Measurements from ENCODE around the gene PRR33.
"Not testable (repeated sequence)": the region's sequence is repeated elsewhere in the genome, so short reads cannot be mapped to it uniquely, and the experiment has no call there.

PRR33 gene

DNA sequence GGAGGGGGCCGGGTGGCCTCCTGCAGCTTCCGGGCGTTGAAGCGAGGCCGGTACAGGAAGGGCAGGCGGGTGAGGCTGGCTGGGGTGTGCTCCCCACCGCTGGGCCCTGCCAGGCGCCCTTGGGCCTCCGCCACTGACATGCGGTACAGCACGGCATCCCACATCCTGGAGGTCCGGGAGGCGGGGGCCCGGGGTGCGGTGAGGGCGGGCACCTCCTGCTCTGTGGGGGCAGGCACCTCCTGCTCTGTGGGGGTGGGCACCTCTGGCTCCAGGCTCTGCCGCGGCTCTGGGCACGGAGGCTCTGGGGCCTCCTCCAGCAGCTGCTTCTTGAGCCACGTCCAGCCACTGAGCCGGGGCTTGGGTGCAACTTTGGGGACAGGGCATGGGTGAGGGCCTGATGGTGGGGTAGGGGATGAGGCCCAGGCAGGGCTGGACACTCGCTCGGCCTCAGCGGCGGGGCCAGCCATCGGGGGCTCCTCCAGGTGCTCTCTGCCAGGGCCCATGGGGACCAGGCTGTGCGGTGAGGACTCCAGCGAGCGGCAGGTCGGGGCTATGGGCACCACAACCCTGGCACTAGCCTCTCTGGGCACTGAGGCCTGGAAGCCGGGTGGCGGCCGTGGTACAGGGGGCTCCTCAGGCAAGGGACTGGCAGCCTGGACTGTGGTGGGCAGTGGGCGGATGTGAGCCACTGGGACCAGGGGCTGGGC is 2.3 kb downstream of the PRR33 start:
- DNase-seq (ENCODE audit: low read depth, low spot score) = no peak

DNA sequence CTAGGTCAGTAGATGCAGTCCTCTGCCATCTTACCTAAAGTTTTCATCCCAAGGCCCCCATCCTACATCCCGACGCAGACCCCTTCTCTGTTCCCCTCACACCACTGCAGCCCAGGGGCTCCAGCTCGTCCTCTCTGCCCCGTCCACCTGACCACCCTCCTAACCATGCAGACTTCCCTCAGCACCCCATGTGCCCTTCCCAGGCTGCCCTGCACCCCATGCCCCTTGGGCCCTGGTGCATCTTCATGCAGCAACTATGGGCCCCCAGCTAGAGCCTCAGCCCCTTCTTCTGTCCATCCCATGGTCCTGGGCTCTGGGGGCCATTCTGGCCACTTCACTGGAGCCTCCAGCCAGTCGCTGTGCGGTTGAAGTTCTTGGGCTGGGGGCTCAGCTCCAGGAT is 2.9 kb downstream of the PRR33 start:
- no peak for DNase-seq (ENCODE audit: low read depth, low spot score)

DNA sequence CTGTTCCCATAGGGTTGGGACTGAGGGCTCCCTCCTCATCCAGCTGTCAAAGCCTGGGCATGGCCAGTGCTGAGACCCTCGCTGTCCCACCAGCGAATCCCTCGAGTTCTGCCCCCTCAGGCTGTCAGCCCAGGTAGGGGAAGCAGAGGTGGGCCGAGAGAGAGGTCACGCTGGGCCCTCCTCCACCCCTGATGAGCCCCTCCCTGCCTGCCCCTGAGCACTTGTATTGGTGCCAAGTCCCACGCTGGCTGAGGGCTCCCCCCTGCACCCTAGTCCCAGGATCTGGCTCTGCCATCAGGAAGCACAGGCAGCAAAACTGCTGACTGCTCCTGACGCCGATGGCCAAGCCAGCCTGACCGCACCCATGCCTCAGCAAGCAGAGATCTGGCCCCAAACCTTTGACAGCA is 3.3 kb downstream of the PRR33 start:
- no peak for DNase-seq (ENCODE audit: low read depth, low spot score)

DNA sequence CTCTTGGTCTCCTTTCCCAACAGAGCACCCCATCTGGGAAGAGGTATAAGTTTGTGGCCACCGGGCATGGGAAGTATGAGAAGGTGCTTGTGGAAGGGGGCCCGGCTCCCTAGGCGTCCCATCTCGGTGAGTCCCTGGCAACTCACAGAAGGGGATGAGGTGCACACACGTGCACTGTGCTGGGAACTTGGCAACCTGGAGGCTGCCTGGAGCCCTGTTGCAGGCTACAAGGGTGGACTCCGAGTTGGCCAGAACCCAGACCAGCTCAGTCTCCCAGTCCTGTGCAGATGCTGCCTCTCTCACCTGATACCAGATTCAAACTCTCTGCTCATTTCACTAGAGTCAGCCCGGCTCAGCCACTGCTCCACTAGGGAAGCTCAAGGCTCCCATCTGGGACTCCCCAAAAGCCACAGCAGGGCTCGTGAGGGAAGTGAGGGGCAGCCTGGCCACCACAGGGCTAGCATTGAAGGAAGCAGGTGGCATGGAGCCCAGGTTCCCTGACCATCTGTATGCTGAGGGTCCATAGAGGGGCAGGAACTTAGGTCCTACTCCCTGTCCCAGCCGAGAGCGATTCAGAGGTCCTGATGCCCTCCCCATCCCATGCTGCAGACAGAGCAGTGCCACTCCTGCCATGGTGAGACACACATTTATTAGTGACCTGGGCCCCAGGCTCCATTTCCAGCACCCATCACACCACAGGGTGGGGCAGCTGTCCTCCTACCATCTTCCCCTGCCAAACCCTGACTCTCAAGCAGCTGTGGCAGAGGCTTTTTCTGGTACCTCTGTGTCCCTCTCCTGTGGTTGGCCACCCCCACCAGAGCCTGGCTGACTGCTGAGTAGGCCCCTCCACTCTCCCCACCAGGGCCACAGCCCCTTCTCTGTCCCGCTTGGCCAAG is 4.0 kb downstream of the PRR33 start:
- DNase-seq (ENCODE audit: low read depth, low spot score) = no peak

DNA sequence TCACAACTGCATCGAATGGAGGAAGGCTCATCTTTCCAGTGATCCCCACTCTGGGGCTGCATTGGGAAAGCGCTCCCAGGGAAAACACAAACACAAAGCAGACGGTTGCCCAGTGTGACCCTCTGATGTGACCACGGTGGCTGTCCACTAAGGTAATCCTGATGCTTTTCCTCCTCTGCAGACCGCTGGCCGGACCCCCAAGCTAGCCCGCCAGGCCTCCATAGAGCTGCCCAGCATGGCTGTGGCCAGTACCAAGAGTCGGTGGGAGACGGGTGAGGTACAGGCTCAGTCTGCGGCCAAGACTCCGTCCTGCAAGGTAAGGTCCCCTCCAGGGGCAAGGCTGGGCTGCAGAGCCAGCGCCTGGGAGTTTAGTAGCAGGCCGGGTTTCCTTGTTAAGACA is 5.1 kb downstream of the PRR33 start:
- not testable (repeated sequence) for DNase-seq (ENCODE audit: low read depth, low spot score)

DNA sequence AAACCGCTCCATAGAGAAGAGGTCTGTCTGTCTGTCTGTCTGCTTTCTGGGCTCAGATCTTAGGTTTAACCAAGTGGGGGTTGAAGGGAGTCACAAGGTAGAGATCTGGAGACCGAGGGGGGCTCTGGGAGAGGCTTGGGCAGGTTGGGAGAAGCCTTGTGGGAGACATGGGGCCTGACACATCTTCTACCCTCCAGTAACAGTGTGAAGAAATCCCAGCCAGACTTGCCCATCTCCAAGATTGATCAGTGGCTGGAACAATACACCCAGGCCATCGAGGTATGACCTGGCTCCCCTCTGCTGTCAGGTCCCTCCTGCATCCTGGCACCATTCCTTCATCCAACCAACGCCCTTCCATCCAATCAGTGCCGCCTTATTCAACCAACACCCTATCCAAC is 7.4 kb downstream of the PRR33 start:
- no peak for DNase-seq (ENCODE audit: low read depth, low spot score)

DNA sequence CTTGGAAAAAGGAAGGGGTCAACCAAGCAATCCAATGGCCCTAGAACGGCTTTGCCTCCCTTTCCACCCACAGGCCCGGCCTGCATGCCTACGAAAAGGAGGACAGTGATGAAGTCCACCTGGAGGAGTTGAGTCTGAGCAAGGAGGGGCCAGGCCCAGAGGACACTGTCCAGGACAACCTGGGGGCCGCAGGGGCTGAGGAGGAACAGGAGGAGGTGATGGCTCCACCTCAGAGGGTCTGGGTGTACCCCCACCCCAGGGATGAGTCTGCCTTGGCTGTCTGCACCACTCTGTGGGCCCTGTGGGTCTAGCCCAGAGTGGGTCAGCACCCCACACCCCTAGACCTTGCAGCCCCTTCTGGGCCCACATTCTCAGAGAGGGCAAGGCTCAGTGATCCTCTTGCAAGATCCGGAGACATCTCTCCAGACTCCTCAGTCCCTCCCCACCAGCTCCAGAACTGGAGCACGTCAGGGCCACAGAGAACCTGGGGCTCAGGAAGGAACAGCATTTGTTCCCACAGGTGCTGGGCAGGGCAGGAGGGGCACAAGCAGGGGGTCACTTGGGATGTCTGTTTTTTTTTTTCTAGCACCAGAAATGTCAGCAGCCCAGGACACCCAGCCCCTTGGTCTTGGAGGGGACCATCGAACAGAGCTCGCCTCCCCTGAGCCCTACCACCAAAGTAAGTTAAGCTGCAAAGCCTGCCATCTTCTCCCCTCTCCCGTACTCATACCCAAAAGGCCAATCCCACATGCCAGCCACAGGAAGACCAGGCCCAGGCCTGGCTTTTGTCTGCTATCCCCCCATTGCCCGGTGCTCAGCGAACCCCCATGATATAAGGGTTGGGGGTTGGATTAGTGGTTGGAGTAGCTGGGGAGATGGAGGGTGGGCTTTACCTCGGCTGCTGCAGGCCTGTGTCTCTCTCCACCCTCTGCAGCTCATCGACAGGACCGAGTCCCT is 8.1 kb downstream of the PRR33 start:
- no peak for DNase-seq (ENCODE audit: low read depth, low spot score)

DNA sequence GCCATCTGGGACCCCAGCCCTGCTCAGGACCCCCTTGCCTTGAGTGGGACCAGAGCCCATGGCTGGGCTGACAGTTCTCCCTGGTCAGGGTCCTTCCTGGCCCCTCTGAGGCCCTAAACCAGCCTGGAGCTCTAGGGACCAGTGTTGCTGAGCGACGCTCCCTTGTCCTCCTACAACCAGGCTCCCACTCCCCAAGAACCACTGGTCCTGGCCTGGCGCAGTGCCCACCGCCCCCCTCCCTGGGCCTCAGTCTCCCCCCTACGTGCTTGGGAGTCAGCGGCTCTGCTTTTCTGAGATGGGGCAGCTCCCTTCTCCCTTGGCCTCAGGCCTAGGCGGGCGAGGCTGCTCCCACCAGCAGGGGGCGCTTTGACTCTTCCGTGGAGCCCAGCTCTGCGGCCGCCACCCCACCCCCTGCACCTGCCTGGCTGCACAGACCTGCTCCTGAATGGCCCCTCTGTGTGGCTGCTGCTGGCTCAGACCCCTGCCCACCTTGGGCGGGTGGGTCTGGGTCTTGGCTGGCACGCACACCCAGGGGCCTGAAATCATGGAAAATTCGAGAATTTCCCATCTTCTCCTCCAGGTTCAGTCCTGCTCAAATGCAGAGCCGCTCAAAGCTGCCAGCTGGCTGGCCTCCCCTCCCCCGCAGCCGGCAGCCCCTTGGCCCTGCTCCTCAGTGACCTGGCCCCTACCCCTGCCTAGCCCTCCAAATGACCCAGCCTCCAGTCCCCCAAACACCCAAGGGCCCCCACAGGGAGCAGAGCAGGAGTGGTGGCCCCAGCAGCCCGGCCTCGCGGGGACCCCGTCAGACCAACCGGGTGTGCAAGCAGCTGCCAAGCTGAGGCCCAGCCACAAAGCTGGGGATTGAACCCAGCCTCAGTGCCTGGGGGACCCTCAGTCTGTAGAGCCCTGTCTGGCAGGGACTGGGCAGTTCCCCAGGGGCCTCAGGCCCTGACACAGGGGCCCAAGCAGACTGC is 9.1 kb downstream of the PRR33 start:
- DNase-seq (ENCODE audit: low read depth, low spot score) = peak; percentile 51

DNA sequence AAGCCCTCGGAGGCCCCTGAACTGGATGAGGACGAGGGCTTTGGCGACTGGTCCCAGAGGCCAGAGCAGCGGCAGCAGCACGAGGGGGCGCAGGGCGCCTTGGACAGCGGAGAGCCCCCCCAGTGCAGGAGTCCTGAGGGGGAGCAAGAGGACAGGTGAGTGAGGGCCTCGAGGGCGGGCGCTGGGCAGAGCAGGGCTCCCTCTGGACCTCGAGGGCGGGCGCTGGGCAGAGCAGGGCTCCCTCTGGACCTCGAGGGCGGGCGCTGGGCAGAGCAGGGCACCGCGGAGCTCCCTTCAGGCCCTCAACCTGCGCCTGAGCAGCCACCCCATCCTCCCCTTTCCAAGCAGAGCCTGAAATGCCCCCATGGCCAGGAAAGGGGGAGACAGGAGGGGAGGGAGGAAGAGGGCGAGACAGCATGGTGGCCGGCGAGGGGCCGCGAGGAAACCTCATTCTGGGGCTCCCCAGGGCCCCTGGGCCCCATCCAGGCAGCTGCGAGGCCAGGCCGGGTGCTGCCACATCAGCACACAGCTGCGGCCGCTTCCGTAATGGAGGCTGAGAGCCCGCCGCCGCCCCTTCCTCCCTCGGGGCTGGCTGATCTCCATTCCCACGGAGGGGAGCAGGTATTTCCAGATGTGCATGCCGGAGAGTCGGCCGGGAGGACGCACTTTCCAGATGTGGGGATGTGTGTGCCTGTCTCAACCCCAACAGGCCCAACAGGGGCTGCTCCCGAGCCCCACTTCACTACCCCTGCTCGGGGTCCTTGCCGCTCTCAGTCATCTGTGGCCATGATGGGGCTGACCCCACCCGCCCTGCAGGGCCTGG is 10.0 kb downstream of the PRR33 start:
- DNase-seq (ENCODE audit: low read depth, low spot score) = no peak

DNA sequence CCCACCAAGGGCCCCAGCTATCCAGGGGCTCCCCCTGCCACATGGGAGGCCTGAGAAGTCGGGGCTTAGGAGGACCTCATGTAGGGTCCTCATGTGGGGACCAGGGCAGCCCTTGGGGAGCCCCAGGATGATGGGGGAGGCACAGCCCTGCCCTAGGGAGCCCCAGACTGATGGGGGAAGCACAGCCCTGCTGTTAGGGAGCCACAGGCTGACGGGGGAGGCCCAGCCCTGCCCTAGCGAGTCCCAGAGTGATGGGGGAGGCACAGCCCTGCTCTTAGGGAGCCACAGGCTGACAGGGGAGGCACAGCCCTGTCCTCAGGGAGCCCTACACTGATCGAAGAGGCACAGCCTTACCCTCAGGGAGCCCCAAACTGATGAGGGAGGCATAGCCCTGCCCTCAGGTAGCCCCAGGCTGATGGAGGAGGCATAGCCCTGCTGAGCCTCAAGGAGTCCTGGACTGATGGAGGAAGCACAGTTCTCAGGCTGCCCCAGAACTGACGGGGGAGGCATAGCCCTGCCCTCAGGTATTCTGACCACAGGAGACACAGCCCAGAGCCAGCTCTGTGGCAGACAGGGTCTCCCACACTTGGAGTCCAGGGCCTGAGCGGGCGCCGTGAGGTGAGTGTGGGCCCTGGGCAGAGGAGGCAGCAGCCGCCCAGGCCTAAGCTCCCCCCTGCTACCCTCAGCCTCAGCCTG is 10.8 kb downstream of the PRR33 start:
- DNase-seq (ENCODE audit: low read depth, low spot score) = no peak

DNA sequence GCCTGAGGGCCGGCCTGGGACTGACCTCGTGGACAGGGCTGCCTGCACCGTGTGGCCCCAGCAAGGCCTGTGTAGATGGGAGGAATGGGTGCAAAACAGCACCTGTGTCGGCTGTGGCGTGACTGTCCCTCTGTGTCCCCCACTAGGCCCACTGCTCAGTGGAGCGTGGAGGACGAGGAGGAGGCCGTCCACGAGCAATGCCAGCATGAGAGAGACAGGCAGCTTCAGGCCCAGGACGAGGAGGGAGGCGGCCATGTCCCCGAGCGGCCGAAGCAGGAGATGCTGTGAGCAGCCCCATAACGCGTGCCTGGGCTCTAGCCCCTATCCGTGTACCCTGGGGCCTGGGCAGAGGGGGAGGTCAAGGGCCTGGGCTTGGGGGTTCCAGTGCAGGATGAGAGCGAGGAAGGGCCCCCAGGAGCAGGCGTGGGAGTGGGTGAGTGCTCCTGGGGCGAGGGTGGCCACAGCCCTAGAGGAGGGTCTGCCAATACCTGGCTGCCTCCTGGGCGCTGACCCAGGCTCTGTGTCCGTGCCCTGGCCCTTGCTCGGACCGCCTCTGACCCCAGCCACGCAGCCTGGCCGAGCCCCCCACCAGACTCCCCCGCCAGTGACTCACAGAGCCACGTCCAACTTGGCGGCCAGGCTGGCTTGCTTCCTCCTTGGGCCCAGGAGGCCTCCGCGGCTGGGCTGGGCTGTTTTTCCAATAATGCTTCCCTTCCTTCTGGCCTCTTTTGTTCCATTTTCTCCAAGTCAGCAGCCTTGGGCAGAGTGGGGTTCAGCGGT is 11.6 kb downstream of the PRR33 start:
- no peak for DNase-seq (ENCODE audit: low read depth, low spot score)

DNA sequence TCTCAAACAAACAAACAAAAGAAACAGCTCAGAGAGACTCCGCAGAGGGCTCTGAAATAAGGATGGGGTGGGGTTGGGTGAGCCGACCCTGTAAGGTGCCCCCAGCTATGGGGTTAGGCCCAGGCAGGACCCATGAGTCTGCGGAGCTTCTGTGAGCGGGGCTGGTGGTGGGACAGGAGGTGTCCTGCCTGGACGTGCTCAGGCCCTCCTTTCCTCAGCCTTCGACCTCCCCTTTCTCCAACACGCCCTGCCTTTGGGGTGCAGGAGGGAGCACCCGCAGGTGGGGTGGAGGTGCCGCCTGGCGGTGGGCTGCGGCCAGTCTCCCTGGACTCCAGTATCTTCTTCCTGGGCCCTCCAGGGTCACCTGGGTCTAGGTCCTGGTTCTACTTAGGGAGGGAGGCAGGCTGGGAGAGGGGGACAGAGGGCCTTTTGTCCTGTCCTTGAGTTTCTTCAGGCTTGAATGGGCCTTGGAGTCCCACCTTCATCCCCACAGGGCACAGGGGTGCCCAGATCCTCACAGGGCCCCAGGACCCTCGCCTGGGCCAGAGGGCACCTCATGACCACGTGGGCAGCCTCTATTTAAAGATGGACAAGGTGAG is 12.3 kb downstream of the PRR33 start:
- DNase-seq (ENCODE audit: low read depth, low spot score) = no peak

DNA sequence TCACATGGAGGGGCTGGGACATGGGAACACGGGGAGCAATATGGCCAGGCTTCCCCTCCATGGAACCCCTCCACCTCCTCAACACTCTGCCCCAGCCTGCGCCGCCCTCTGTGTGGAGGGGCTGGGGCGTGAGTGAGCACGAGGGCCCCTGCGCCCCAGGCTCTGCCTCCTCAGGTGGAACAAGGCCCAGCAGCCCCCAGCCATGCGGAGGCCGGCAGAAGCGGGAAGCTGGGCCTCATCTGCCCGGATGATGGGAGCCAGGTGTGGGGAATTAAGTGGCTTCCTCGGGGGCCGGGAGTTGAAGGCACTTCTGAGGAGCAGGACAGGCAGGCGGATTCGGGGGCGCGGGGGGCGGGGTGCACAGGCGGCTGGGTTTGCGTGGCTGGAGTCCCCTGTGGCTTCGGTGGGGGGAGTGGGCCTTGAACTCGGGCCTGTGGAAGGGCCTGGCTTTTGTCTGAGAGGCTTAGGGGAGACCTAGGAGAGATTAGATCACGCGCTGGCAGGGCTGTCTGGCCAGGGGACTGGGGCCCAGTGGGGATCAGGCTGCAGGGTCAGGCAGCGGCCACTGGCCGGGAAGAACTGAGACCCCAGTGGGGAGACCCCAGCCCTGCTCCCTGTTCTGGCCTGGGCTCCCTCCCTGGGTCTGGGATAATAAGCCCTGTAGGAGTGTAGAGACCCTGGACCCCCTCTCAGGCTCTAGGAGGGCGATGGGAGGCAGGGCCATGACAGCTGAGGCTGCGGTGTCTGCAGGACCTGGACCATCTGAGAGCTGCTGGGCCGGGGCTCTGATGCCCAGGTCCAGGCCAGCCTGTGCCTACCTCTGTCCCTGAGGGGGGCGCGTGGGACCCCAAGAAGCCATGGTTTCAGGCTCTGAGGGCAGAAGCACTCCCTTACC is 13.3 kb downstream of the PRR33 start:
- DNase-seq (ENCODE audit: low read depth, low spot score) = no peak

DNA sequence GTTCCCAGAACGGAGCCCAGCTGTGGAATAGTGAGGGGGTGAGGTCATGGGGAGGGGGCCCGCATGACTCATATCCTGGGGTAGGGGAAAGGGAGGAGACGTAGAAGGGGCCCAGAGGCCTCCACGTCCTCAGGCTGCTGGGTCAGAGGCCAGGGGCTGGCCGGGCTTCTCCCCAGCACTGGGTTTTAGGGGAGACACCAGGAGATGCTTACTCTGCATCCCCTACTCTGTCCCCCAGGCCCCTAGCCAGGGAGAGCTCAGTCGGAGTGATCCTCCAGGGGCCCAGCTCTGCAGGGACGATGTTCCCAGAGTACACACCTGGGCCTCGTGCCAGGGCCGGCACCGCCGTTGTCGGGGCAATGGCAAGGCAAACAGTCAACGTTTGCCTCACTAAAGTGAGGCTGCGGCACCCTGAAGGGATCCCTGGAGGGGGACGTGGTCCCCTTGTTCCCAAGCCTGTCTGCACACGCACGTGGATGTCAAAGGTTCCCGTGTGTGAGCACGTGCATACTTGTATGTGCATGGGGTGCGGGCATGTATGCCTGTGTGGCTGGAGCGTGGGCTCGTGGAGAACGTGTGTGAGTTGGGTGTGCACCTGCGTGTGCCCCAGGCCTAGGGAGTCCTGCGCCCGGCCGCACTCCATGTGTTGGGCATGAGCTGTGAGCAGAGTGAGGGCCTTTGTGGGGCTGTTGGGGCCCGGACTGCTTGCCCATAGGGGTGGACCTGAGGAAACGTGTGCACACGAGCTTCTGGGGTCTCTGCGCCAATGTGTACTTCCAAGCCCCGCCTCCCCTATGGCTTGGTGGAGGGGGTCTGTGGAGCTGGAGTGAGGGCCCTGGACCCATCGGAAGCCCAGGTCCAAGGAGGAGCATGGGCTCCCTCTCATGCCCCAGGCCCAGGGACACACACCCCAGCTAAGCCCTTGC is 14.2 kb downstream of the PRR33 start:
- no peak for DNase-seq (ENCODE audit: low read depth, low spot score)

DNA sequence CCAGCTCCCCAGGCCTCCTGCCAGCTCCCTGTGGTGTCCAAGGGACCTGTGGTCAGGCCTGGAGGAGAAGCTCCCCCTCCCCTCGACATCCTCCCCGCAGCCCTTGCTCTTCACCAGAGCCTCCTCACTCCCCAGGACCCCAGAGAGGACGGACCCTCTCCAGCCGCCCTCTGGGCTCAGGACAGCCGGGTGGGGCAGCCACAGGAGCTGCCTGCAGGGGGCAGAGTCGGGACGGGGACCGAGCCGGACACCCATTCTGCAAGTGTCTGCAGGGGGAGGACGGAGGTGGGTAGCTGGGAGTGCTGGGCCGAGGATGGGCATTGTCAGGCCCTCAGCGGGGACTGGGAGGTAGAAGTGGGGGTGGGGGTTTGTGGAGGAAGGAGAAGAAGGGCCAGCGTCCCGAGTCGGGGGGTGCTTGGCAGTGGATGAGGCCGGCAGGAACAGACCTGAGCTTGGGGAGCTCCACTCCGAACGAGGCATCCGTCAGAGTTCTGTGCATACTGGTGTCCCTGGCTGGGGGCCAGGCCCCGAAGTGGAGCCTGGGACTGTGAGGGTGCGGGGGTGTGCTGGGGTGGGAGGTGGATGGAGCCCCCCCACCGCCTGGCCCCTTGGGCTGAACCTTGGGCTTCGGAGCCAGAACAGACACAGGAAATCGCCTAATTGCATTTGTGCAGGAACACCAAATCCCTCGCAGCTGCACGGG is 15.2 kb downstream of the PRR33 start:
- DNase-seq (ENCODE audit: low read depth, low spot score) = peak; percentile 46

Data from smooth muscle cell of the brain vasculature (primary cell).